ENCODE measurements around the gene SEC31B.

SEC31B gene

GRCh38 chr10:100505164-100505563, 14.5 kb downstream of the SEC31B start:
- no peak for TF ChIP-seq CTCF (IDR thresholded peaks at IDR 0.05; ENCODE audit: low read depth, low read length)
- Histone ChIP-seq H3K27ac (no peak overlapping the region), H3K36me3 (peaks cover 4% of the 10 kb centered on the region; the same call in 1 of the 2 replicates), H3K27me3 (ENCODE audit: insufficient read depth, low read depth, severe bottlenecking) (no peaks in the 10 kb centered on the region), H3K4me3 (ENCODE audit: low read depth, low read length) (no peak overlapping the region), H3K9me3 (ENCODE audit: severe bottlenecking) (no peaks in the 10 kb centered on the region)
- DNase-seq, result no peak

- no peak for TF ChIP-seq CTCF (IDR thresholded peaks at IDR 0.05; ENCODE audit: low read depth, low read length)
- no peak overlapping the region for H3K27ac ChIP-seq
- H3K9me3 ChIP-seq (ENCODE audit: severe bottlenecking), result no peaks in the 10 kb centered on the region
- peaks cover 6% of the 10 kb centered on the region; the same call in 1 of the 2 replicates for H3K36me3 ChIP-seq
- no peaks in the 10 kb centered on the region for H3K27me3 ChIP-seq (ENCODE audit: insufficient read depth, low read depth, severe bottlenecking)
- no peak overlapping the region for H3K4me3 ChIP-seq (ENCODE audit: low read depth, low read length)
- no peak for DNase-seq
These were observed 15.6 kb downstream of the SEC31B start for GRCh38 chr10:100504096-100504495.

DNA sequence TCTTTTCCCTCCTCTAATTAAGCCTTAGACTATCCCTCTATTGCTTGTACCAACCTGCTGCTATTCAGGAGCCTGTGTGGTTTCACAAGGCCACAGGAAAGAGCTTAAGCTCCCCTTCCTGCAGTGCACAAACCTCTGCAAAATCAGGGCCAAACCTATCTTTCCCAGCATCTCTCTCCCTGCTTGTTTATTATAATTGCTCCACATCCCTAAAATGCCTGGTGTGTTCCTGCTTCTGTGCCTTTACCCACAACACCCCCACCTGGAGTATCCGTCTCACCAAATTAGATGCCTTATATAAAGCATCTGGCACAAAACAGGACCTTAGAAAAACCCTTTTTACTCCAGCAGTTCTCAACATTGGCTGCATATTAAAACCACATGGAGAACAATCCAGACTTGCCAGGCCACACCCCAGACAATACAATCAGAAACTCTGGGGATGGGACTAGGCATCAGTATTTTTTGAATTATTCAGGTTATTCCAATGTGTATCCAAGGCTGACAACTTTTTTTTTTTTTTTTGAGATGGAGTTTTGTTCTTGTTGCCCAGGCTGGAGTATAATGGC, 16.7 kb downstream of the SEC31B start:
- H3K36me3 ChIP-seq, result peaks cover 6% of the 10 kb centered on the region; the same call in 1 of the 2 replicates
- H3K27me3 ChIP-seq (ENCODE audit: insufficient read depth, low read depth, severe bottlenecking), result no peaks in the 10 kb centered on the region

DNA sequence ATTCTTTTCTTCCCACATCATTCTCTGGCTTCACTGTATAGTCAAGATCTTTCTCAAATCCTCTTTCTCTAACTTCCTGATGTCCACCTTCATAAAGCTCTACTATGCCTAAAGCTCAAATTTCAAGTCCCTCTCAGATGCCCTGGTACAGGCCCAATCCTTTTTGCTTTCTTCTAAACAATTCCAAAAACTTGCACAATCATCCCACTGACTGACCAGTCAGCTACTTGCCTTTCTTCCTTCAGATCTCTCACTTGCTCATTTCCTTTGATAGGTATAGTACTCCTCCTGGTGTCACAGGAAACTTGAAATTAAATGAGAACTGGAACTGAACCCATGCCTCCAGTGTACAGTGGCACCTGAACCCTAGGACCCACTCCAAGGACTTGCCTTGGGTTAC, 18.2 kb downstream of the SEC31B start:
- no peak overlapping the region for H3K4me3 ChIP-seq (ENCODE audit: low read depth, low read length)
- H3K36me3 ChIP-seq, result peaks cover 6% of the 10 kb centered on the region; the same call in 1 of the 2 replicates
- no peak for DNase-seq
- H3K27ac ChIP-seq, result no peak overlapping the region
- no peaks in the 10 kb centered on the region for H3K9me3 ChIP-seq (ENCODE audit: severe bottlenecking)
- no peaks in the 10 kb centered on the region for H3K27me3 ChIP-seq (ENCODE audit: insufficient read depth, low read depth, severe bottlenecking)
- TF ChIP-seq CTCF (IDR thresholded peaks at IDR 0.05; ENCODE audit: low read depth, low read length), result no peak

More for the DNA sequence above, 16.7 kb downstream of the SEC31B start:
- Histone ChIP-seq H3K4me3 (ENCODE audit: low read depth, low read length) (no peak overlapping the region), H3K9me3 (ENCODE audit: severe bottlenecking) (no peaks in the 10 kb centered on the region), H3K27ac (no peak overlapping the region)
- TF ChIP-seq CTCF (IDR thresholded peaks at IDR 0.05; ENCODE audit: low read depth, low read length), result no peak
- no peak for DNase-seq

DNA sequence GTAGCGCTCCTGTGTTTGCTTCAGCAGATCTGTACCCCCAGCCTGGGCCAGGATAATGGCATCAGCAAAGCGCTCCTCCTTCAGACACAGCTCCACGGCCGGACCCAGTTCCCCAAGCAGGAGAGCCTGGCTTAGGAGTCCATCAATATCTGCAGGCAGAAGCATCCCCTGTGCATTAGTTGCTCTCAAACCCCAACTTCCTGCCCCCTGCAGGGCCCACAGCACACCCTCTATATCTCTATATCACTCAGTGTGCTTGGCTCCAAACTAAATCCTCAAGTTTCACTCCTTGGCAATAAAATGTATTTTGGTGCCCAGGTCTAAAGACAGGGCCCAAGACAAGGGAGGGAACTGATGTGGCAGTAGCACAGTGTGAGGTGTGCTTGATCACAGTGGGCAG, 21.6 kb downstream of the SEC31B start:
- no peak for DNase-seq
- no peak overlapping the region for H3K27ac ChIP-seq
- H3K4me3 ChIP-seq (ENCODE audit: low read depth, low read length), result no peak overlapping the region
- peaks cover 6% of the 10 kb centered on the region; the same call in 1 of the 2 replicates for H3K36me3 ChIP-seq
- no peaks in the 10 kb centered on the region for H3K9me3 ChIP-seq (ENCODE audit: severe bottlenecking)
- no peaks in the 10 kb centered on the region for H3K27me3 ChIP-seq (ENCODE audit: insufficient read depth, low read depth, severe bottlenecking)
- TF ChIP-seq CTCF (IDR thresholded peaks at IDR 0.05; ENCODE audit: low read depth, low read length), result no peak

- H3K27me3 ChIP-seq (ENCODE audit: insufficient read depth, low read depth, severe bottlenecking), result no peaks in the 10 kb centered on the region
- no peak overlapping the region for H3K4me3 ChIP-seq (ENCODE audit: low read depth, low read length)
- no peak for DNase-seq
- H3K27ac ChIP-seq, result no peak overlapping the region
- H3K36me3 ChIP-seq, result peaks cover 2% of the 10 kb centered on the region; the same call in 1 of the 2 replicates
- no peaks in the 10 kb centered on the region for H3K9me3 ChIP-seq (ENCODE audit: severe bottlenecking)
- TF ChIP-seq CTCF (IDR thresholded peaks at IDR 0.05; ENCODE audit: low read depth, low read length), result no peak
These were observed 23.1 kb downstream of the SEC31B start for GRCh38 chr10:100496567-100496966.
